Mucosa of descending colon (tissue), 3 donors: ENCODE data around the gene ABCA2. TPM values are rescaled to one million over a fixed set of nuclear protein-coding genes. Genes with fewer than 3 reads are reported as not detected.

Experiments
- ATAC-seq: fragments of 200-7000 bp; cut with Tn5 transposase; one replicate; pipeline ENCODE4 v1.9.1; 2020; ENCODE audit warnings: mild to moderate bottlenecking, moderate library complexity
- DNase-seq, 3 donors: peaks; one replicate each; pipeline ENCODE4 v3.0.0-alpha.2; 2020
- H3K36me3 ChIP-seq: fragments of 200-600 bp; one replicate; pipeline ENCODE4 v1.8.0; 2021; ENCODE audit warnings: low read depth, mild to moderate bottlenecking
- H3K4me1 ChIP-seq: fragments of 200-600 bp; one replicate; pipeline ENCODE4 v1.8.0; 2021; ENCODE audit warnings: low read depth, mild to moderate bottlenecking
- H3K4me3 ChIP-seq: fragments of 200-600 bp; one replicate; pipeline ENCODE4 v1.8.0; 2021; ENCODE audit warnings: mild to moderate bottlenecking
- H3K9me3 ChIP-seq: fragments of 200-600 bp; one replicate; pipeline ENCODE4 v1.8.0; 2021; ENCODE audit warnings: mild to moderate bottlenecking
- intact Hi-C, 2 donors: fragments of 100-400 bp; cut with DNase I in 1 of 2; cut with micrococcal nuclease in 1 of 2; formaldehyde crosslinking; loops; one replicate each; pipeline versions ENCODE4 v1.11.0 to v1.11.1; 2022; cut with DNase I, micrococcal nuclease
- total RNA-seq, 3 donors: library from RNA; stranded (reverse); fragmentation: NEBNext Ultra II Directional in 2 of 3; extraction: Animal tissue kit (Norgen Biotek cat#: 25700) in 2 of 3; gene quantifications; one replicate each; pipeline versions ENCODE4 v1.2.1 to v1.2.4, GENCODE V29; 2021 to 2023
- TF ChIP-seq, protein P1 (sequence below): fragments of 200-600 bp; IDR thresholded peaks from one replicate; pipeline ENCODE4 v1.8.0; 2022; ENCODE audit warnings: antibody characterized with exemption, mild to moderate bottlenecking
- donor health status: DM: no; HTN: no; CAD: no; lungs with moderate emphysema.
- donor health status: DM: no; HTN: no; CAD: no.
- donor health status: DM: no; HTN: yes; CAD: no.

Gene ABCA2
- total RNA-seq, 3 donors from 2014 or later: 20.1 to 77.2 (median 48.0) TPM

DNA sequence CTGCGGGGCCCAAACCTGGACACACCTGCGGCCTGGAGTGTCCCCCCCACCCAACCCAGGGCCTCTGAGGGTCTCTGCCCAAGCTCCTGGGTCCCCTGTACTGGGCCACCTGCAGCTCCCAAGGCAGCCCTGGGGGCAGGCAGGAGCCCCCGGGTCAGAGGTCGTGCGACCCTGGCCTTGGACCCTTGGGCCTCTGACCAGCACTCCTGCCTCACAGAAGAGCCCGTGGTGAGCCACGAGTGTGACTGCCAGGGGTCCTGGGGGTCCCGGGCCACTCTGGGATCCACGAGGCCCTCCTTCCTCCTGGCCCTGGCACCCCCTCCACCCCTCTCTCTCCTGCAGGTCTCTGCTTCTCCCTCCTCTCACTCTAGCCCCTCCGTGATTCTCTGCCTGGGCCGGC is 55.7 kb downstream of the ABCA2 start:
- H3K4me3 ChIP-seq: no peak overlapping the region
- H3K9me3 ChIP-seq: no peaks in the 10 kb centered on the region
- no peaks in the 10 kb centered on the region for H3K4me1 ChIP-seq
- intact Hi-C loops: no loop called here
- DNase-seq (no peak), ATAC-seq (no peak)
- TF ChIP-seq, protein P1, sequence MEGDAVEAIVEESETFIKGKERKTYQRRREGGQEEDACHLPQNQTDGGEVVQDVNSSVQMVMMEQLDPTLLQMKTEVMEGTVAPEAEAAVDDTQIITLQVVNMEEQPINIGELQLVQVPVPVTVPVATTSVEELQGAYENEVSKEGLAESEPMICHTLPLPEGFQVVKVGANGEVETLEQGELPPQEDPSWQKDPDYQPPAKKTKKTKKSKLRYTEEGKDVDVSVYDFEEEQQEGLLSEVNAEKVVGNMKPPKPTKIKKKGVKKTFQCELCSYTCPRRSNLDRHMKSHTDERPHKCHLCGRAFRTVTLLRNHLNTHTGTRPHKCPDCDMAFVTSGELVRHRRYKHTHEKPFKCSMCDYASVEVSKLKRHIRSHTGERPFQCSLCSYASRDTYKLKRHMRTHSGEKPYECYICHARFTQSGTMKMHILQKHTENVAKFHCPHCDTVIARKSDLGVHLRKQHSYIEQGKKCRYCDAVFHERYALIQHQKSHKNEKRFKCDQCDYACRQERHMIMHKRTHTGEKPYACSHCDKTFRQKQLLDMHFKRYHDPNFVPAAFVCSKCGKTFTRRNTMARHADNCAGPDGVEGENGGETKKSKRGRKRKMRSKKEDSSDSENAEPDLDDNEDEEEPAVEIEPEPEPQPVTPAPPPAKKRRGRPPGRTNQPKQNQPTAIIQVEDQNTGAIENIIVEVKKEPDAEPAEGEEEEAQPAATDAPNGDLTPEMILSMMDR: no peak
- no peaks in the 10 kb centered on the region for H3K36me3 ChIP-seq

DNA sequence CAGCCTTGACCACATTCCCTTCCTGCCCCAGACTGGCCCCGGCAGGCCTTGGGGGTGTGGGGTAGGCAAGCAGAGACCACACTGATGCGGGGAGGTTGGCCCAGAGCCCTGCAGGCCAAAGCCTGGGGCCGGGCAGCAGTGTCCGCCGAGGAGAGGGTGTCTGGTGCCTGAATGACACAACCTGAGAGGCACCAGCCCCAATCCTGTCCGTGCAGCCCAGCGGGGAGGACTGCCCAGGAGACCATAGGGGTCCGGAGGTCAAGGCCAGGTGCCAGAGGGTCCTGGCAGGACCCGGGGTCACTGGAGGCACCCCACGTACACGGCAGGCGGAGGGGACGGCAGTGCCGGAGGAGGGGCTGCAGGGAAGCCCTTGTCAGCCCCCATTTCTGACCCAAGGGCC is 56.3 kb downstream of the ABCA2 start:
- Histone ChIP-seq H3K9me3 (no peaks in the 10 kb centered on the region), H3K36me3 (no peaks in the 10 kb centered on the region), H3K4me3 (no peak overlapping the region), H3K4me1 (no peaks in the 10 kb centered on the region)
- TF ChIP-seq, protein P1: no peak
- intact Hi-C loops: no loop called here
- ATAC-seq (no peak), DNase-seq (no peak)

DNA sequence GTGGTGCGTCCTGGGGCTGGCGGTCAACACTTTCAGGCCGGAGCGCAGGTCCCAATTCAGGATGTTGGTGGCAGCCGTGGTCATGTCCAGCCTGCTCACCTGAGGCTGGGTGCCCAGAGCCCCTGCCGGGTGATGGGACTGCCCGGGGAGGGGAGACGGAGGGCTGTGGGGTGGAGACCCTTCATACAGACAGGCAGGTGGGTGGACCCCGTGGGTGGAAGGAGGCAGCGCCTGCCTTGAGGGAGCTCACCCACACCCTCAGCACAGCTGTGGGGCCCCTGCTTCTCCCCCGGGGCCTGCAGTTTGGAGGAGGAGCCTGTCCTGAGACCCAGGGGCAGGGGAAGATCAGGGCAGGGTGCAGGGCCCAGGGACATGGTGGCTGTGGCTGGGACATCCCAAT is 57.7 kb downstream of the ABCA2 start:
- DNase-seq: no peak
- no peak overlapping the region for H3K4me3 ChIP-seq
- H3K36me3 ChIP-seq: no peaks in the 10 kb centered on the region
- H3K4me1 ChIP-seq: no peaks in the 10 kb centered on the region
- intact Hi-C loops: no loop called here
- no peak for ATAC-seq
- H3K9me3 ChIP-seq: no peaks in the 10 kb centered on the region
- TF ChIP-seq, protein P1: no peak

DNA sequence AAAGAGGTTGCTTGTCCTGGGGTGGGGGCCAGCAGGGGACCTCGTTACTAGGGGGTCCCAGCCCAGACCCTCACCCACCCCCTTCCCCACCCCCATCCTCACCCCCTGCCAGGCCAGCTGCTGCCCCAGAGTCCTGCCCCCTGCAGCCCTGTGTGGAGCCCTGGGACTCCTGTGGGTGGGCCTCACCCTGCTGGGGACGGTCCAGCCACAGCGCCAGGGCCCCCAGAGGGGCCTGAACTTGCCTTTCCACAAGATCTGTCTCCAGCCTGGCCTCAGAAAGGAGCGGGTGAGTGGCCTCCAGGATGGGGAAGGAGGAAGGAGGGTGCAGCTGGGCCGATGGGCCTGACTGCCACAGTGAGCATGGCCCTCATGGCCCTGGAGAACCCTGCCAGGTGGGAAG is 58.3 kb downstream of the ABCA2 start:
- intact Hi-C loops: no loop called here
- no peaks in the 10 kb centered on the region for H3K4me1 ChIP-seq
- DNase-seq (no peak), ATAC-seq (no peak)
- H3K4me3 ChIP-seq: no peak overlapping the region
- no peaks in the 10 kb centered on the region for H3K36me3 ChIP-seq
- H3K9me3 ChIP-seq: no peaks in the 10 kb centered on the region
- TF ChIP-seq, protein P1: no peak

DNA sequence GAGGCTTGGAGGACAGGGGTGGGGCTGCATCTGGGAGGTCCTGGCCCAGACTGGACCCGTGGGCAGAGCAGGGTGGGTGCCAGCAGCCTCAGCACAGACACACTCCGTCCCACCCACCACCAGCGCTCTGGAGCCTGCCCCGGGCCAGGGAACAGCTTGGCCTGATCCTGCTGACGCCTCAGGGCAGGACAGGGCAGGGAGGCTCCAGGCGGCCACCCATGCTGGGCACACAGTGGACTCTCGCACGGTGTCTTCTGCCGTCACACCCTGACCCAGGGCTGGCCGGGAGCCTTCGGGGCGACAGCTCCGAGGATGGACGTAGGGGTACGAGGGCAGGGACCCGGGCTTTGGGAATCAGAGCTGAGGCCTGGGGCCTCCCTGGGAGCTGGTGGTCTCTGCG is 58.9 kb downstream of the ABCA2 start:
- intact Hi-C loops: no loop called here
- no peaks in the 10 kb centered on the region for H3K36me3 ChIP-seq
- ATAC-seq: no peak

More for the DNA sequence above, 58.9 kb downstream of the ABCA2 start:
- Histone ChIP-seq H3K4me3 (no peak overlapping the region), H3K9me3 (no peaks in the 10 kb centered on the region), H3K4me1 (peaks cover 5% of the 10 kb centered on the region)
- DNase-seq: no peak
- TF ChIP-seq, protein P1: no peak
